GM12891 (cell line): ENCODE measurements around the gene ZSWIM2.

ENCODE experiments used
- DNase-seq: peaks from one replicate; pipeline ENCODE4 v3.0.0; 2011; ENCODE audit warnings: low spot score; ENCODE audit not compliant: insufficient read length
- FAIRE-seq: peaks from 2 replicates; lab custom pipeline; 2011; peaks lifted over from hg19 to GRCh38; lab: Jason Lieb, UNC
- PAX5 ChIP-seq: IDR thresholded peaks from 2 replicates; pipeline ENCODE4 v1.6.1; 2011; ENCODE audit warnings: low read length, moderate library complexity, mild to moderate bottlenecking; ENCODE audit not compliant: insufficient read depth, severe bottlenecking
- POLR2A ChIP-seq: IDR thresholded peaks from 2 replicates; pipeline ENCODE4 v1.6.1; 2011; ENCODE audit warnings: low read depth, low read length, control low read depth
- POU2F2 ChIP-seq: IDR thresholded peaks from 2 replicates; pipeline ENCODE4 v1.6.1; 2011; ENCODE audit warnings: low read depth, mild to moderate bottlenecking, control low read depth, low read length, moderate library complexity
- SPI1 ChIP-seq: IDR thresholded peaks from 2 replicates; pipeline ENCODE4 v1.6.1; 2011; ENCODE audit warnings: low read depth, low read length, control low read depth
- TAF1 ChIP-seq: IDR thresholded peaks from 2 replicates; pipeline ENCODE4 v1.6.1; 2011; ENCODE audit warnings: low read depth, low read length, control low read depth

ZSWIM2 gene

DNA sequence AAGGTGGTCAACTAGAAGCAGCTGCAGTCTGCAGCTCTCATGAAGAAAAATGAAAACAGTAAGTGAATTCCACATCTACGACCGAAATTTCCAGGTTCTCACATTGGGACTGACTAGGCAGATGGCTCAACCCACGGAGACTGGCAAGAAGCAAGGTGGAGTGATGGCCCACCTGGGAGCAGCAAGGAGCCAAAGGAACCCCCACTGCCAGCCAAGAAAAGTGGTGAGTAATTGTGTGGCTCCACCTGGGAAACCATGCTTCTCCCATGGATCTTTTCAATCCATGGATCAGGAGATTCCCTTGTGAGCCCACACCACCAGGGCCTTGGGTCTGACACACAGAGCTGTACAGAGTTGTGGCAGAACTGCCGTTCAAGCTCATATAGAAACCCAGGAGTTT is 64.0 kb downstream of the ZSWIM2 start:
- no peak for FAIRE-seq
- DNase-seq: no peak
- TF ChIP-seq POU2F2 (no peak), PAX5 (no peak)

DNA sequence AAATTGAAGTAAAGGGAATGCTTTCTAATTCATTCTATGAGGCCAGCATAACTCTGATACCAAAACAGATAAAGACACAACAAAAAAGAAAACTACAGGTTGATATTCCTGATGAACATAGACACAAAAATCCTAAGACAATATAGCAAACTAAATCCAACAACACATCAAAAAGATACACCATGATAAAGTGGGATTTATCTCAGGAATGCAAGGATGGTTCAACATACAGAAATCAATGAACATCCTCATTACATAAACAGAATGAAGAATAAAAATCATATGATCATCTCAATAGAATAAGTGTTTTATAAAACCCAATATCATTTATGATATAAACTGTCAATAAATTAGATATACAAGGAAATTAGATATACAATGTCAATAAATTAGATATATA is 65.7 kb downstream of the ZSWIM2 start:
- TF ChIP-seq POLR2A: no peak
- FAIRE-seq: no peak

DNA sequence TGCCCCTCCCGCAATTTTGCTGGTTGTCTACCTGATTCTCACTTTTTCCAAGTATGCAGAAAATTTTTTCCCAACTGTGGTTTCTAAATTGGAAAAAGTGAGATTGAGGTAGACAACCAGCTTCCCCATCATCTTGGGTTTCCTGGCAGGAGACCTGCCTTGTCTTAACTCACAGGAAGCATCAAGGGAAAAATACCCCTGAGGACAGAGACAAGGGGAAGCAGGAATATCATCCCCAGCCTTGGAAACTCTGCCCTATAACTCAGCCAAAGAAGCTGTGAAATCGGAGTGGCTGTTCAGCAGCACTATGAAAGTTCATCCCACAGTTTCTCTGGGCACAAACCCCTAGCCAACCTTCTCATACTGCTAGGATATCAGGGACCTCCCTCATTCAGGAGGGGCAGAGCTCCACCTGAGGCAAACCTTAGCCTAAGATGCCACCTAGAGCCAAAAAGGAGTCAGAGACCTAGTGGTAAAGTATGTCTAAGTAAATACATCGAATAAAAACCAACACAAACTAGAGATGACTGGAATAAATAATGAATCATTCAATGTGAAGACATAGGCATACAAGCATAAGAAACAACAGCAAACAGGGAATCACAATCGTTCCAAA is 68.2 kb downstream of the ZSWIM2 start:
- DNase-seq: no peak
- TF ChIP-seq POU2F2: no peak
- no peak for TF ChIP-seq POLR2A
- TF ChIP-seq SPI1: no peak
- TF ChIP-seq TAF1: no peak
- no peak for FAIRE-seq

More for the DNA sequence above, 65.7 kb downstream of the ZSWIM2 start:
- no peak for DNase-seq
